22Rv1 (cell line): ENCODE results near the gene SLC16A1.

Experiments used
- ZFX ChIP-seq: fragments of 450-650 bp; IDR thresholded peaks from 2 replicates; pipeline ENCODE4 v1.6.1; 2017; ENCODE audit warnings: antibody characterized with exemption, borderline replicate concordance
- TF ChIP-seq, protein P1 (sequence below): fragments of 450-650 bp; IDR thresholded peaks from 2 replicates; pipeline ENCODE4 v1.5.1; 2017; ENCODE audit warnings: mild to moderate bottlenecking

GRCh38 chr1:112869895-112870294 is 86.1 kb downstream of the SLC16A1 start:
- TF ChIP-seq, protein P1, sequence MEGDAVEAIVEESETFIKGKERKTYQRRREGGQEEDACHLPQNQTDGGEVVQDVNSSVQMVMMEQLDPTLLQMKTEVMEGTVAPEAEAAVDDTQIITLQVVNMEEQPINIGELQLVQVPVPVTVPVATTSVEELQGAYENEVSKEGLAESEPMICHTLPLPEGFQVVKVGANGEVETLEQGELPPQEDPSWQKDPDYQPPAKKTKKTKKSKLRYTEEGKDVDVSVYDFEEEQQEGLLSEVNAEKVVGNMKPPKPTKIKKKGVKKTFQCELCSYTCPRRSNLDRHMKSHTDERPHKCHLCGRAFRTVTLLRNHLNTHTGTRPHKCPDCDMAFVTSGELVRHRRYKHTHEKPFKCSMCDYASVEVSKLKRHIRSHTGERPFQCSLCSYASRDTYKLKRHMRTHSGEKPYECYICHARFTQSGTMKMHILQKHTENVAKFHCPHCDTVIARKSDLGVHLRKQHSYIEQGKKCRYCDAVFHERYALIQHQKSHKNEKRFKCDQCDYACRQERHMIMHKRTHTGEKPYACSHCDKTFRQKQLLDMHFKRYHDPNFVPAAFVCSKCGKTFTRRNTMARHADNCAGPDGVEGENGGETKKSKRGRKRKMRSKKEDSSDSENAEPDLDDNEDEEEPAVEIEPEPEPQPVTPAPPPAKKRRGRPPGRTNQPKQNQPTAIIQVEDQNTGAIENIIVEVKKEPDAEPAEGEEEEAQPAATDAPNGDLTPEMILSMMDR: no peak
- no peak for TF ChIP-seq ZFX
